ENCODE measurements around the gene WDR77.

Gene WDR77

DNA sequence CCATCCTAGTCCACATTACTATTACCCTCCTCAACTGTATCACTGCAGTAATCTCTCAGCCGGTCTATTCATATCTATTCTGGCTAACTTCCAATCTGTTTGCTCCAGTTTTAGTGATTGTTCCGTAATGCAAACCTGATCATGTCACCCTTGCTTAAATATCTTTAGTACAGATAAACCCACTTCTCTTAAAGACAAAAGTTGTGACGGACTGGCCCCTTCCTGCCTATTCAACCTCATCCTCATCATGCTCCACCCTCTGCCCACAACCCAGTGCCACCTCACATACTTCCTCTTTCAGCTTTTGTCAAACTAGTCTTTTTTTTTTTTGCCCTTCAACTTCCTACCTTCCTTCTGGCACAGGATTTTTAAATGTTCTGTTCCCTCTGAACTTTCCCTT is 22.0 kb upstream of the WDR77 start:
- TF ChIP-seq EGR1 (IDR thresholded peaks at IDR 0.05) (no peak), YY1 (IDR thresholded peaks at IDR 0.05; ENCODE audit: low read depth) (no peak), FOXM1 (IDR thresholded peaks at IDR 0.05; ENCODE audit: borderline replicate concordance, low read depth) (no peak), EP300 (IDR thresholded peaks at IDR 0.05; ENCODE audit: borderline replicate concordance) (no peak), TAF1 (IDR thresholded peaks at IDR 0.05; ENCODE audit: low read depth) (no peak), MAX (IDR thresholded peaks at IDR 0.05) (no peak), REST (IDR thresholded peaks at IDR 0.05; ENCODE audit: low read depth) (no peak), TCF12 (IDR thresholded peaks at IDR 0.05; ENCODE audit: low read depth) (no peak), CREB1 (IDR thresholded peaks at IDR 0.05; ENCODE audit: low read depth) (no peak), TEAD4 (IDR thresholded peaks at IDR 0.05) (no peak), CEBPB (IDR thresholded peaks at IDR 0.05) (no peak), RAD21 (IDR thresholded peaks at IDR 0.05; ENCODE audit: low read depth) (no peak), ZBTB7A (IDR thresholded peaks at IDR 0.05; ENCODE audit: low read depth) (no peak), NFIC (IDR thresholded peaks at IDR 0.05) (no peak)
- TF ChIP-seq, protein P1, sequence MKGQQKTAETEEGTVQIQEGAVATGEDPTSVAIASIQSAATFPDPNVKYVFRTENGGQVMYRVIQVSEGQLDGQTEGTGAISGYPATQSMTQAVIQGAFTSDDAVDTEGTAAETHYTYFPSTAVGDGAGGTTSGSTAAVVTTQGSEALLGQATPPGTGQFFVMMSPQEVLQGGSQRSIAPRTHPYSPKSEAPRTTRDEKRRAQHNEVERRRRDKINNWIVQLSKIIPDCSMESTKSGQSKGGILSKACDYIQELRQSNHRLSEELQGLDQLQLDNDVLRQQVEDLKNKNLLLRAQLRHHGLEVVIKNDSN (IDR thresholded peaks at IDR 0.05), result no peak

DNA sequence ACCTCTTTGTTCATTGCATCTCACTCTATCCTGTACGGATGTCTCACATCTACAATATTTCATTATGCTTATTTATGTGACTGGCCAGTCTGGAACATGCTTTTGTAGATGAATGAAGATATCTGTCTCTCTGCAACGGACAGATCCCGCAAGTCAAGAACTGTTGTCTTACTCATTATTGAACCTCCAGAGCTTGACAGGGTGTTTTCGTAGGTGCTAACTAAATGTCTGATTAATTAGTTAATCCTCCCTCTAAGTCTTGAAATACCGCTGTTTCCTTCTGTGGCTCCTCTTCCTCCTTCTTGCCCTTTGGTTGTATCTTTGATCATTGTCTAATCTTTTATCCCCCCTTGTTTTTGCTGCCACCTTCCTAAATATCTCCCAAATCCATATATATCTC is 21.5 kb upstream of the WDR77 start:
- TF ChIP-seq NFIC (IDR thresholded peaks at IDR 0.05) (no peak), RAD21 (IDR thresholded peaks at IDR 0.05; ENCODE audit: low read depth) (no peak), TAF1 (IDR thresholded peaks at IDR 0.05; ENCODE audit: low read depth) (no peak), EGR1 (IDR thresholded peaks at IDR 0.05) (no peak), ZBTB7A (IDR thresholded peaks at IDR 0.05; ENCODE audit: low read depth) (no peak), REST (IDR thresholded peaks at IDR 0.05; ENCODE audit: low read depth) (no peak), YY1 (IDR thresholded peaks at IDR 0.05; ENCODE audit: low read depth) (no peak), MAX (IDR thresholded peaks at IDR 0.05) (no peak), CEBPB (IDR thresholded peaks at IDR 0.05) (no peak)

- no peak for TF ChIP-seq MAX (IDR thresholded peaks at IDR 0.05)
These were observed 20.5 kb upstream of the WDR77 start for GRCh38 chr1:111469539-111469938.

- TF ChIP-seq MAX (IDR thresholded peaks at IDR 0.05) (no peak), TAF1 (IDR thresholded peaks at IDR 0.05; ENCODE audit: low read depth) (no peak), ZBTB7A (IDR thresholded peaks at IDR 0.05; ENCODE audit: low read depth) (no peak), FOXM1 (IDR thresholded peaks at IDR 0.05; ENCODE audit: borderline replicate concordance, low read depth) (no peak), YY1 (IDR thresholded peaks at IDR 0.05; ENCODE audit: low read depth) (no peak), TEAD4 (IDR thresholded peaks at IDR 0.05) (no peak), EP300 (IDR thresholded peaks at IDR 0.05; ENCODE audit: borderline replicate concordance) (no peak), CREB1 (IDR thresholded peaks at IDR 0.05; ENCODE audit: low read depth) (no peak), EGR1 (IDR thresholded peaks at IDR 0.05) (no peak), NFIC (IDR thresholded peaks at IDR 0.05) (no peak), REST (IDR thresholded peaks at IDR 0.05; ENCODE audit: low read depth) (no peak), TCF12 (IDR thresholded peaks at IDR 0.05; ENCODE audit: low read depth) (no peak), CEBPB (IDR thresholded peaks at IDR 0.05) (no peak), RAD21 (IDR thresholded peaks at IDR 0.05; ENCODE audit: low read depth) (no peak)
- TF ChIP-seq, protein P1 (IDR thresholded peaks at IDR 0.05), result no peak
These were observed 19.7 kb upstream of the WDR77 start for GRCh38 chr1:111468717-111469100.
